Left cardiac atrium (tissue), 4 donors: ENCODE measurements around the gene TNNI2. TPM values are rescaled to one million over a fixed set of nuclear protein-coding genes. Genes with fewer than 3 reads are reported as not detected.
A peak's percentile ranks its signal among the peaks of the same experiment; 100 is the strongest.
"Not testable (repeated sequence)": the region's sequence is repeated elsewhere in the genome, so short reads cannot be mapped to it uniquely, and the experiment has no call there.

Experiments
- ATAC-seq, 2 donors: fragments of 200-7000 bp; cut with Tn5 transposase; one replicate each; pipeline ENCODE4 v1.9.1; 2020; ENCODE audit warnings: mild to moderate bottlenecking in 2 of 2, moderate library complexity in 2 of 2
- DNase-seq: peaks from one replicate; pipeline ENCODE4 v3.0.0-alpha.2; 2020
- intact Hi-C, 2 donors: fragments of 100-400 bp; cut with DNase I; formaldehyde crosslinking; loops; one replicate each; pipeline versions ENCODE4 v1.14.1 to v1.15.1; 2022 to 2023
- total RNA-seq, 2 donors: library from RNA; stranded (reverse); fragmentation: NEBNext Ultra II Directional; extraction: Animal tissue kit (Norgen Biotek cat#: 25700); gene quantifications; one replicate each; pipeline ENCODE4 v1.2.1, GENCODE V29; 2021
- donor health status: DM: no; HTN: yes; CAD: no.
- donor health status: DM: no; HTN: yes; CAD: no; lungs with severe emphysema.
- donor health status: DM: yes; HTN: yes; CAD: no.
- donor health status: Dilated cardiomyopathy.

Gene TNNI2
- total RNA-seq, 2 donors from 2014 or later: 0.35 to 0.52 TPM

DNA sequence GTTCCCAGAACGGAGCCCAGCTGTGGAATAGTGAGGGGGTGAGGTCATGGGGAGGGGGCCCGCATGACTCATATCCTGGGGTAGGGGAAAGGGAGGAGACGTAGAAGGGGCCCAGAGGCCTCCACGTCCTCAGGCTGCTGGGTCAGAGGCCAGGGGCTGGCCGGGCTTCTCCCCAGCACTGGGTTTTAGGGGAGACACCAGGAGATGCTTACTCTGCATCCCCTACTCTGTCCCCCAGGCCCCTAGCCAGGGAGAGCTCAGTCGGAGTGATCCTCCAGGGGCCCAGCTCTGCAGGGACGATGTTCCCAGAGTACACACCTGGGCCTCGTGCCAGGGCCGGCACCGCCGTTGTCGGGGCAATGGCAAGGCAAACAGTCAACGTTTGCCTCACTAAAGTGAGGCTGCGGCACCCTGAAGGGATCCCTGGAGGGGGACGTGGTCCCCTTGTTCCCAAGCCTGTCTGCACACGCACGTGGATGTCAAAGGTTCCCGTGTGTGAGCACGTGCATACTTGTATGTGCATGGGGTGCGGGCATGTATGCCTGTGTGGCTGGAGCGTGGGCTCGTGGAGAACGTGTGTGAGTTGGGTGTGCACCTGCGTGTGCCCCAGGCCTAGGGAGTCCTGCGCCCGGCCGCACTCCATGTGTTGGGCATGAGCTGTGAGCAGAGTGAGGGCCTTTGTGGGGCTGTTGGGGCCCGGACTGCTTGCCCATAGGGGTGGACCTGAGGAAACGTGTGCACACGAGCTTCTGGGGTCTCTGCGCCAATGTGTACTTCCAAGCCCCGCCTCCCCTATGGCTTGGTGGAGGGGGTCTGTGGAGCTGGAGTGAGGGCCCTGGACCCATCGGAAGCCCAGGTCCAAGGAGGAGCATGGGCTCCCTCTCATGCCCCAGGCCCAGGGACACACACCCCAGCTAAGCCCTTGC, 38.7 kb downstream of the TNNI2 start:
- DNase-seq: peak; percentile 73

DNA sequence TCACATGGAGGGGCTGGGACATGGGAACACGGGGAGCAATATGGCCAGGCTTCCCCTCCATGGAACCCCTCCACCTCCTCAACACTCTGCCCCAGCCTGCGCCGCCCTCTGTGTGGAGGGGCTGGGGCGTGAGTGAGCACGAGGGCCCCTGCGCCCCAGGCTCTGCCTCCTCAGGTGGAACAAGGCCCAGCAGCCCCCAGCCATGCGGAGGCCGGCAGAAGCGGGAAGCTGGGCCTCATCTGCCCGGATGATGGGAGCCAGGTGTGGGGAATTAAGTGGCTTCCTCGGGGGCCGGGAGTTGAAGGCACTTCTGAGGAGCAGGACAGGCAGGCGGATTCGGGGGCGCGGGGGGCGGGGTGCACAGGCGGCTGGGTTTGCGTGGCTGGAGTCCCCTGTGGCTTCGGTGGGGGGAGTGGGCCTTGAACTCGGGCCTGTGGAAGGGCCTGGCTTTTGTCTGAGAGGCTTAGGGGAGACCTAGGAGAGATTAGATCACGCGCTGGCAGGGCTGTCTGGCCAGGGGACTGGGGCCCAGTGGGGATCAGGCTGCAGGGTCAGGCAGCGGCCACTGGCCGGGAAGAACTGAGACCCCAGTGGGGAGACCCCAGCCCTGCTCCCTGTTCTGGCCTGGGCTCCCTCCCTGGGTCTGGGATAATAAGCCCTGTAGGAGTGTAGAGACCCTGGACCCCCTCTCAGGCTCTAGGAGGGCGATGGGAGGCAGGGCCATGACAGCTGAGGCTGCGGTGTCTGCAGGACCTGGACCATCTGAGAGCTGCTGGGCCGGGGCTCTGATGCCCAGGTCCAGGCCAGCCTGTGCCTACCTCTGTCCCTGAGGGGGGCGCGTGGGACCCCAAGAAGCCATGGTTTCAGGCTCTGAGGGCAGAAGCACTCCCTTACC, 39.6 kb downstream of the TNNI2 start:
- ATAC-seq: no peak
- DNase-seq: peak; percentile 34
- intact Hi-C loops: no loop called here

More for the DNA sequence above, 38.7 kb downstream of the TNNI2 start:
- no peak for ATAC-seq
- intact Hi-C loops: no loop called here

DNA sequence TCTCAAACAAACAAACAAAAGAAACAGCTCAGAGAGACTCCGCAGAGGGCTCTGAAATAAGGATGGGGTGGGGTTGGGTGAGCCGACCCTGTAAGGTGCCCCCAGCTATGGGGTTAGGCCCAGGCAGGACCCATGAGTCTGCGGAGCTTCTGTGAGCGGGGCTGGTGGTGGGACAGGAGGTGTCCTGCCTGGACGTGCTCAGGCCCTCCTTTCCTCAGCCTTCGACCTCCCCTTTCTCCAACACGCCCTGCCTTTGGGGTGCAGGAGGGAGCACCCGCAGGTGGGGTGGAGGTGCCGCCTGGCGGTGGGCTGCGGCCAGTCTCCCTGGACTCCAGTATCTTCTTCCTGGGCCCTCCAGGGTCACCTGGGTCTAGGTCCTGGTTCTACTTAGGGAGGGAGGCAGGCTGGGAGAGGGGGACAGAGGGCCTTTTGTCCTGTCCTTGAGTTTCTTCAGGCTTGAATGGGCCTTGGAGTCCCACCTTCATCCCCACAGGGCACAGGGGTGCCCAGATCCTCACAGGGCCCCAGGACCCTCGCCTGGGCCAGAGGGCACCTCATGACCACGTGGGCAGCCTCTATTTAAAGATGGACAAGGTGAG, 40.7 kb downstream of the TNNI2 start:
- no peak for ATAC-seq
- no peak for DNase-seq
- intact Hi-C loops: no loop called here

GRCh38 chr11:1879941-1880720, 41.4 kb downstream of the TNNI2 start:
- ATAC-seq: peak; percentile 60 to 61
- intact Hi-C loops: loop anchor here (5.0 to 10.0 kb wide), 3 partner anchors 37 to 275 kb away; partner anchors contain the start of gene TNNT3 (in 2 of the 2)
- DNase-seq: peak; percentile 87

- intact Hi-C loops: loop anchor here (5.0 to 10.0 kb wide), 3 partner anchors 36 to 274 kb away; partner anchors contain the start of gene TNNT3 (in 2 of the 2)
- ATAC-seq: peak in 1 of 2 donors; percentile 1
- DNase-seq: no peak
Observed at GRCh38 chr11:1880746-1881441, 42.1 kb downstream of the TNNI2 start.

- DNase-seq (peak; percentile 43), ATAC-seq (peak; percentile 12 to 33)
- intact Hi-C loops: loop anchor here (5.0 to 10.0 kb wide), 3 partner anchors 36 to 273 kb away; partner anchors contain the start of gene TNNT3 (in 2 of the 2)
Observed at GRCh38 chr11:1881442-1882264, 42.9 kb downstream of the TNNI2 start.

- intact Hi-C loops: loop anchor here (5.0 to 10.0 kb wide), 3 partner anchors 35 to 272 kb away; partner anchors contain the start of gene TNNT3 (in 2 of the 2)
- DNase-seq: peak; percentile 86
- peak; percentile 79 to 87 for ATAC-seq
Observed at GRCh38 chr11:1882265-1883238, 43.8 kb downstream of the TNNI2 start.

DNA sequence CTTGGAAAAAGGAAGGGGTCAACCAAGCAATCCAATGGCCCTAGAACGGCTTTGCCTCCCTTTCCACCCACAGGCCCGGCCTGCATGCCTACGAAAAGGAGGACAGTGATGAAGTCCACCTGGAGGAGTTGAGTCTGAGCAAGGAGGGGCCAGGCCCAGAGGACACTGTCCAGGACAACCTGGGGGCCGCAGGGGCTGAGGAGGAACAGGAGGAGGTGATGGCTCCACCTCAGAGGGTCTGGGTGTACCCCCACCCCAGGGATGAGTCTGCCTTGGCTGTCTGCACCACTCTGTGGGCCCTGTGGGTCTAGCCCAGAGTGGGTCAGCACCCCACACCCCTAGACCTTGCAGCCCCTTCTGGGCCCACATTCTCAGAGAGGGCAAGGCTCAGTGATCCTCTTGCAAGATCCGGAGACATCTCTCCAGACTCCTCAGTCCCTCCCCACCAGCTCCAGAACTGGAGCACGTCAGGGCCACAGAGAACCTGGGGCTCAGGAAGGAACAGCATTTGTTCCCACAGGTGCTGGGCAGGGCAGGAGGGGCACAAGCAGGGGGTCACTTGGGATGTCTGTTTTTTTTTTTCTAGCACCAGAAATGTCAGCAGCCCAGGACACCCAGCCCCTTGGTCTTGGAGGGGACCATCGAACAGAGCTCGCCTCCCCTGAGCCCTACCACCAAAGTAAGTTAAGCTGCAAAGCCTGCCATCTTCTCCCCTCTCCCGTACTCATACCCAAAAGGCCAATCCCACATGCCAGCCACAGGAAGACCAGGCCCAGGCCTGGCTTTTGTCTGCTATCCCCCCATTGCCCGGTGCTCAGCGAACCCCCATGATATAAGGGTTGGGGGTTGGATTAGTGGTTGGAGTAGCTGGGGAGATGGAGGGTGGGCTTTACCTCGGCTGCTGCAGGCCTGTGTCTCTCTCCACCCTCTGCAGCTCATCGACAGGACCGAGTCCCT, 44.8 kb downstream of the TNNI2 start:
- ATAC-seq (no peak), DNase-seq (no peak)
- intact Hi-C loops: loop anchor here (5.0 to 10.0 kb wide), 3 partner anchors 34 to 271 kb away; partner anchors contain the start of gene TNNT3 (in 2 of the 2)

GRCh38 chr11:1884303-1884700, 45.5 kb downstream of the TNNI2 start:
- DNase-seq (no peak), ATAC-seq (no peak)
- intact Hi-C loops: loop anchor here (5.0 to 10.0 kb wide), 3 partner anchors 33 to 270 kb away; partner anchors contain the start of gene TNNT3 (in 2 of the 2)

DNA sequence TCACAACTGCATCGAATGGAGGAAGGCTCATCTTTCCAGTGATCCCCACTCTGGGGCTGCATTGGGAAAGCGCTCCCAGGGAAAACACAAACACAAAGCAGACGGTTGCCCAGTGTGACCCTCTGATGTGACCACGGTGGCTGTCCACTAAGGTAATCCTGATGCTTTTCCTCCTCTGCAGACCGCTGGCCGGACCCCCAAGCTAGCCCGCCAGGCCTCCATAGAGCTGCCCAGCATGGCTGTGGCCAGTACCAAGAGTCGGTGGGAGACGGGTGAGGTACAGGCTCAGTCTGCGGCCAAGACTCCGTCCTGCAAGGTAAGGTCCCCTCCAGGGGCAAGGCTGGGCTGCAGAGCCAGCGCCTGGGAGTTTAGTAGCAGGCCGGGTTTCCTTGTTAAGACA, 47.8 kb downstream of the TNNI2 start:
- intact Hi-C loops: loop anchor here in 1 of 2 donors (10.0 kb wide), 1 partner anchor 268 kb away; no protein-coding TSS in a partner anchor
- ATAC-seq, DNase-seq: not testable (repeated sequence)

- intact Hi-C loops: loop anchor here in 1 of 2 donors (10.0 kb wide), 1 partner anchor 267 kb away; no protein-coding TSS in a partner anchor
- DNase-seq (no peak), ATAC-seq (no peak)
Observed at GRCh38 chr11:1887451-1888346, 48.9 kb downstream of the TNNI2 start.

- no peak for ATAC-seq
- no peak for DNase-seq
- intact Hi-C loops: loop anchor here in 1 of 2 donors (10.0 kb wide), 1 partner anchor 266 kb away; no protein-coding TSS in a partner anchor
Observed at GRCh38 chr11:1888347-1888753, 49.6 kb downstream of the TNNI2 start.

DNA sequence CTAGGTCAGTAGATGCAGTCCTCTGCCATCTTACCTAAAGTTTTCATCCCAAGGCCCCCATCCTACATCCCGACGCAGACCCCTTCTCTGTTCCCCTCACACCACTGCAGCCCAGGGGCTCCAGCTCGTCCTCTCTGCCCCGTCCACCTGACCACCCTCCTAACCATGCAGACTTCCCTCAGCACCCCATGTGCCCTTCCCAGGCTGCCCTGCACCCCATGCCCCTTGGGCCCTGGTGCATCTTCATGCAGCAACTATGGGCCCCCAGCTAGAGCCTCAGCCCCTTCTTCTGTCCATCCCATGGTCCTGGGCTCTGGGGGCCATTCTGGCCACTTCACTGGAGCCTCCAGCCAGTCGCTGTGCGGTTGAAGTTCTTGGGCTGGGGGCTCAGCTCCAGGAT, 50.0 kb downstream of the TNNI2 start:
- intact Hi-C loops: loop anchor here in 1 of 2 donors (10.0 kb wide), 1 partner anchor 266 kb away; no protein-coding TSS in a partner anchor
- ATAC-seq: no peak
- DNase-seq: peak; percentile 18
